Measurements from ENCODE around the gene TMEM255B.

DNA sequence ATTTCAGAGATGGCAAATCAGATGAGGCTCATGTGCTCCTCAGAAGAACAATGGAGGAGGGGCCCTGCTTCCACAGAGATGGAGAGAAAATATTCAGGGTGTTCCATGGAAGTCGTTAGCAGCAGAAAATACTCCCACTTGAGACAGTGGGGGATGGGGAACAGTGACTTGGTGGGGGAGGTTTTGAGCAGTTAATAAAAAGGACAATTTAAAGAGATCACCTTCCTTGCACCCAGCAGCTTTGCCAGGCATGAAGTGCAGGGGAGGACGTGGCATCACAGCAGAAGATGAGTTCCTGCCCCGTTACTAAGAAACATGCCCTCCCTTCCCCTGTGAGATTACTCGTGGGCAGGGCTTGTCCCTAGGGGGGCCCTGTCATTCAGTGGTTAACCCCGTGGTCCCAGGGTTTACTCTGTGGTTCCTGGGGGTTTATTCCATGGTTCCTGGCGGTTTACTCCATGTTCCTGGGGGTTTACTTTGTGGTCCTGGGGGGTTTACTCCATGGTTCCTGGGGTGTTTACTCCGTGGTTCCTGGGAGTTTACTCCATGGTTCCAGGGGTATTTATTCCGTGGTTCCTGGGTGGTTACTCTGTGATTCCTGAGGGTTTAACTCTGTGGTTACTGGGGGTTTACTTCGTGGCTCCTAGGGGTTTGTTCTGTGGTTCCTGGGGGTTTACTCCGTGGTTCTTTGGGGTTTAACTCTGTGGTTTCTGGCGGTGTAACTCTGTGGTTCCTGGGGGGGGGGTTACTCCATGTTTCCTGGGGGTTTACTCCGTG, 49.2 kb downstream of the TMEM255B start:
- TF ChIP-seq, protein P1, sequence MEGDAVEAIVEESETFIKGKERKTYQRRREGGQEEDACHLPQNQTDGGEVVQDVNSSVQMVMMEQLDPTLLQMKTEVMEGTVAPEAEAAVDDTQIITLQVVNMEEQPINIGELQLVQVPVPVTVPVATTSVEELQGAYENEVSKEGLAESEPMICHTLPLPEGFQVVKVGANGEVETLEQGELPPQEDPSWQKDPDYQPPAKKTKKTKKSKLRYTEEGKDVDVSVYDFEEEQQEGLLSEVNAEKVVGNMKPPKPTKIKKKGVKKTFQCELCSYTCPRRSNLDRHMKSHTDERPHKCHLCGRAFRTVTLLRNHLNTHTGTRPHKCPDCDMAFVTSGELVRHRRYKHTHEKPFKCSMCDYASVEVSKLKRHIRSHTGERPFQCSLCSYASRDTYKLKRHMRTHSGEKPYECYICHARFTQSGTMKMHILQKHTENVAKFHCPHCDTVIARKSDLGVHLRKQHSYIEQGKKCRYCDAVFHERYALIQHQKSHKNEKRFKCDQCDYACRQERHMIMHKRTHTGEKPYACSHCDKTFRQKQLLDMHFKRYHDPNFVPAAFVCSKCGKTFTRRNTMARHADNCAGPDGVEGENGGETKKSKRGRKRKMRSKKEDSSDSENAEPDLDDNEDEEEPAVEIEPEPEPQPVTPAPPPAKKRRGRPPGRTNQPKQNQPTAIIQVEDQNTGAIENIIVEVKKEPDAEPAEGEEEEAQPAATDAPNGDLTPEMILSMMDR (conservative IDR thresholded peaks at IDR 0.05; ENCODE audit: low read length): no peak
- TF ChIP-seq EZH2phosphoT487 (IDR thresholded peaks at IDR 0.05; ENCODE audit: borderline replicate concordance): no peak
